Mammary epithelial cell (primary cell): Measurements from ENCODE around the gene GABRG3.

Experiments
- EZH2 ChIP-seq: IDR thresholded peaks from 2 replicates; pipeline ENCODE4 v1.6.1; 2012; ENCODE audit warnings: low read length, inconsistent platforms, borderline replicate concordance
- TF ChIP-seq, protein P1 (sequence below), 2 donors: IDR thresholded peaks in 1 of 2; conservative IDR thresholded peaks in 1 of 2; 2 replicates each; pipeline ENCODE4 v1.5.1; 2011 to 2012; ENCODE audit warnings: inconsistent platforms in 2 of 2, low read length in 2 of 2, mild to moderate bottlenecking in 2 of 2, control low read depth in 1 of 2, low read depth in 1 of 2; ENCODE audit not compliant: insufficient read depth in 1 of 2; ENCODE audit errors: extremely low read depth in 1 of 2

DNA sequence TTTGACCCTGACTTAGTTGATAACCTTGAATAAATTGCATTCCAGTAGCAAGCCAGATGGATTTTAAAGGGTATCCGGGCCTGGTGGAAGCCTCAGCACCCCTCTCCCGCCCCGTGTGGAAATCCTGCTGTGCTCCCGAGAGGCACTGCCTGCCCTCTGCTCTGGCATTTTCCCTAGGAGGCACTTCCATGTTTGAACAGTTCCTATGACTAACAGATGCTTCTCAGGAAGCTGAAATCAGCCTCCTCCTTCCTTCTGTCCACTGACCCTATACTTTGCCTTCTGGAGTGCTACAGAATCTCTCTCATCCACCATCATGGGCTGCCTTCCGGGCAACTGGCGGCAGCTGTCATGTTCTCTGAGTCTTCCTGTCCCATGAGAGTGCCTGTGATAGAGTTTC lies 90.8 kb downstream of the GABRG3 start:
- TF ChIP-seq, protein P1, sequence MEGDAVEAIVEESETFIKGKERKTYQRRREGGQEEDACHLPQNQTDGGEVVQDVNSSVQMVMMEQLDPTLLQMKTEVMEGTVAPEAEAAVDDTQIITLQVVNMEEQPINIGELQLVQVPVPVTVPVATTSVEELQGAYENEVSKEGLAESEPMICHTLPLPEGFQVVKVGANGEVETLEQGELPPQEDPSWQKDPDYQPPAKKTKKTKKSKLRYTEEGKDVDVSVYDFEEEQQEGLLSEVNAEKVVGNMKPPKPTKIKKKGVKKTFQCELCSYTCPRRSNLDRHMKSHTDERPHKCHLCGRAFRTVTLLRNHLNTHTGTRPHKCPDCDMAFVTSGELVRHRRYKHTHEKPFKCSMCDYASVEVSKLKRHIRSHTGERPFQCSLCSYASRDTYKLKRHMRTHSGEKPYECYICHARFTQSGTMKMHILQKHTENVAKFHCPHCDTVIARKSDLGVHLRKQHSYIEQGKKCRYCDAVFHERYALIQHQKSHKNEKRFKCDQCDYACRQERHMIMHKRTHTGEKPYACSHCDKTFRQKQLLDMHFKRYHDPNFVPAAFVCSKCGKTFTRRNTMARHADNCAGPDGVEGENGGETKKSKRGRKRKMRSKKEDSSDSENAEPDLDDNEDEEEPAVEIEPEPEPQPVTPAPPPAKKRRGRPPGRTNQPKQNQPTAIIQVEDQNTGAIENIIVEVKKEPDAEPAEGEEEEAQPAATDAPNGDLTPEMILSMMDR (conservative IDR thresholded peaks at IDR 0.05 in 1 of 2, IDR thresholded peaks at IDR 0.05 in 1 of 2; ENCODE audit: extremely low read depth in 1 of 2, insufficient read depth in 1 of 2, low read depth in 1 of 2, low read length in 2 of 2) = no peak
- no peak for TF ChIP-seq EZH2
